HL-60 (cell line): ENCODE results near the gene KRTAP10-12.

ENCODE experiments used
- DNase-seq, 2 experiments: peaks; one replicate each; pipeline ENCODE4 v3.0.0-alpha.2; 2010 to 2020; ENCODE audit warnings: low read depth in 1 of 2, low spot score in 1 of 2
- H3K27ac ChIP-seq: fragments of 250-450 bp; sonication (Bioruptor Pico); replicated peaks from 2 replicates; pipeline ENCODE4 v1.5.1; 2020; ENCODE audit warnings: mild to moderate bottlenecking, moderate library complexity
- H3K27me3 ChIP-seq: fragments of 250-450 bp; sonication (Bioruptor Pico); 2 replicates; pipeline ENCODE4 v1.5.1; 2021; ENCODE audit warnings: mild to moderate bottlenecking, moderate library complexity; ENCODE audit not compliant: insufficient read depth, poor library complexity, severe bottlenecking
- H3K4me3 ChIP-seq: replicated peaks from 2 replicates; pipeline ENCODE4 v1.5.1; 2011; ENCODE audit warnings: mild to moderate bottlenecking, control low read depth, low read length; ENCODE audit not compliant: insufficient read depth
- CTCF ChIP-seq: IDR thresholded peaks from one replicate; pipeline ENCODE4 v1.5.1; 2011; ENCODE audit warnings: low read length, control low read depth, inconsistent platforms; ENCODE audit not compliant: insufficient read depth
- GABPA ChIP-seq: IDR thresholded peaks from 2 replicates; pipeline ENCODE4 v1.6.1; 2012; ENCODE audit warnings: low read depth
- POLR2AphosphoS5 ChIP-seq: IDR thresholded peaks from 2 replicates; pipeline ENCODE4 v1.6.1; 2012; ENCODE audit warnings: low read depth
- SPI1 ChIP-seq: IDR thresholded peaks from 2 replicates; pipeline ENCODE4 v1.6.1; 2012; ENCODE audit warnings: low read depth, mild to moderate bottlenecking, borderline replicate concordance
- TF ChIP-seq, protein P1 (sequence below): IDR thresholded peaks from 2 replicates; pipeline ENCODE4 v1.6.1; 2012; ENCODE audit warnings: low read depth; ENCODE audit not compliant: insufficient replicate concordance

KRTAP10-12 gene

GRCh38 chr21:44735821-44736220 lies 38.8 kb downstream of the KRTAP10-12 start:
- H3K4me3 ChIP-seq: no peak overlapping the region
- no peak for DNase-seq
- TF ChIP-seq GABPA: no peak
- no peak for TF ChIP-seq SPI1
- H3K27me3 ChIP-seq: no peaks in the 10 kb centered on the region
- no peak overlapping the region for H3K27ac ChIP-seq

GRCh38 chr21:44736291-44737004 lies 39.5 kb downstream of the KRTAP10-12 start:
- no peak overlapping the region for H3K4me3 ChIP-seq
- DNase-seq: no peak
- TF ChIP-seq SPI1 (no peak), POLR2AphosphoS5 (no peak), GABPA (no peak), CTCF (no peak)
- TF ChIP-seq, protein P1, sequence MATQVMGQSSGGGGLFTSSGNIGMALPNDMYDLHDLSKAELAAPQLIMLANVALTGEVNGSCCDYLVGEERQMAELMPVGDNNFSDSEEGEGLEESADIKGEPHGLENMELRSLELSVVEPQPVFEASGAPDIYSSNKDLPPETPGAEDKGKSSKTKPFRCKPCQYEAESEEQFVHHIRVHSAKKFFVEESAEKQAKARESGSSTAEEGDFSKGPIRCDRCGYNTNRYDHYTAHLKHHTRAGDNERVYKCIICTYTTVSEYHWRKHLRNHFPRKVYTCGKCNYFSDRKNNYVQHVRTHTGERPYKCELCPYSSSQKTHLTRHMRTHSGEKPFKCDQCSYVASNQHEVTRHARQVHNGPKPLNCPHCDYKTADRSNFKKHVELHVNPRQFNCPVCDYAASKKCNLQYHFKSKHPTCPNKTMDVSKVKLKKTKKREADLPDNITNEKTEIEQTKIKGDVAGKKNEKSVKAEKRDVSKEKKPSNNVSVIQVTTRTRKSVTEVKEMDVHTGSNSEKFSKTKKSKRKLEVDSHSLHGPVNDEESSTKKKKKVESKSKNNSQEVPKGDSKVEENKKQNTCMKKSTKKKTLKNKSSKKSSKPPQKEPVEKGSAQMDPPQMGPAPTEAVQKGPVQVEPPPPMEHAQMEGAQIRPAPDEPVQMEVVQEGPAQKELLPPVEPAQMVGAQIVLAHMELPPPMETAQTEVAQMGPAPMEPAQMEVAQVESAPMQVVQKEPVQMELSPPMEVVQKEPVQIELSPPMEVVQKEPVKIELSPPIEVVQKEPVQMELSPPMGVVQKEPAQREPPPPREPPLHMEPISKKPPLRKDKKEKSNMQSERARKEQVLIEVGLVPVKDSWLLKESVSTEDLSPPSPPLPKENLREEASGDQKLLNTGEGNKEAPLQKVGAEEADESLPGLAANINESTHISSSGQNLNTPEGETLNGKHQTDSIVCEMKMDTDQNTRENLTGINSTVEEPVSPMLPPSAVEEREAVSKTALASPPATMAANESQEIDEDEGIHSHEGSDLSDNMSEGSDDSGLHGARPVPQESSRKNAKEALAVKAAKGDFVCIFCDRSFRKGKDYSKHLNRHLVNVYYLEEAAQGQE: no peak

GRCh38 chr21:44737706-44738354 lies 40.9 kb downstream of the KRTAP10-12 start:
- no peak for TF ChIP-seq SPI1
- no peak for TF ChIP-seq POLR2AphosphoS5
- TF ChIP-seq, protein P1: no peak
- no peak for TF ChIP-seq GABPA
- no peak for TF ChIP-seq CTCF

More at GRCh38 chr21:44736291-44737004, 39.5 kb downstream of the KRTAP10-12 start:
- no peak overlapping the region for H3K27ac ChIP-seq
- no peaks in the 10 kb centered on the region for H3K27me3 ChIP-seq

DNA sequence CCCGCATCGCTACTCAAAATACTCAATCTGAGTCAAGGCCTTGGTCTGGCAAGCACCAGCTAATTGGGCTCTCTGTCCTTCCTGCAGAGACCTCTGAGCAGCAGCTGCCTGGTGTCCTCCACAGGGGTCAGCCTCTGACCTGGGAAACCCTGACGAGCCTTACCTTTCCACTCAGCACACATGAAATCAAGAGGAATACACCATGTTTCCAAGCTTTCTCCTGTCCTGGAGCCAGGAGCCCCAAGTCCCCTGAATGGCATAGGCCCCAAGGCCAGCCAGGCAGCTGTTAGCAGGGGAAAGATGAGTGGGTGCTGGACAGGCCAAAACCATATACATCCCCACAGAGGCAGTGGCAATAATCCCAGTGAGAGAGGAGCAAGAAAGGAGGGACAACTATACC lies 41.6 kb downstream of the KRTAP10-12 start:
- DNase-seq: no peak
- Histone ChIP-seq H3K27ac (no peak overlapping the region), H3K27me3 (no peaks in the 10 kb centered on the region), H3K4me3 (no peak overlapping the region)
- TF ChIP-seq SPI1 (no peak), POLR2AphosphoS5 (no peak), CTCF (no peak), GABPA (no peak)
- TF ChIP-seq, protein P1: no peak

More at GRCh38 chr21:44737706-44738354, 40.9 kb downstream of the KRTAP10-12 start:
- no peaks in the 10 kb centered on the region for H3K27me3 ChIP-seq
- no peak for DNase-seq
- H3K4me3 ChIP-seq: no peak overlapping the region
- no peak overlapping the region for H3K27ac ChIP-seq
